RKO (cell line): Measurements from ENCODE around the gene PRDM10.
A peak's percentile ranks its signal among the peaks of the same experiment; 100 is the strongest.
"Not testable (repeated sequence)": the region's sequence is repeated elsewhere in the genome, so short reads cannot be mapped to it uniquely, and the experiment has no call there.

Experiments
- DNase-seq: peaks from one replicate; pipeline ENCODE4 v3.0.0-alpha.2; 2016; ENCODE audit warnings: low spot score

PRDM10 gene

DNA sequence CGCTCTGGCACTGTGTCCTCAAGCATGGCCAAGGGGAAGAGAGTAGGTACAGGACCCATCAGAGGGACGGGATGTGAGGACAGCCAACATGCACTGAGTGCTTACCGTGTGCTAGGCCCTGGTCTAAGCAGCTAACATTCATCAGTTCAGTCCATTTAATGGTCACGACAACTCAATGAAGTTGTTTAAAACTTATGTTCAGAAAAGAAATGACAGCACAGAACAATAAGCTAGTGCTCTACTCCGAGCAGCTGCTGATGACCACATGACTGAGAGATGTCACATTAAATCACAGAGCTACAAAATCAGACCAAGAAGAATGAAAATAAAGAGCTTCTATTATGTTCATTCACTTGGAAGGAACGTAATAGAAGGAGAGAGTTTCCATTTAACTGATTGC, 26.3 kb downstream of the PRDM10 start:
- DNase-seq: no peak

- DNase-seq: no peak
Measured at GRCh38 chr11:129975543-129975942, 27.1 kb downstream of the PRDM10 start.

DNA sequence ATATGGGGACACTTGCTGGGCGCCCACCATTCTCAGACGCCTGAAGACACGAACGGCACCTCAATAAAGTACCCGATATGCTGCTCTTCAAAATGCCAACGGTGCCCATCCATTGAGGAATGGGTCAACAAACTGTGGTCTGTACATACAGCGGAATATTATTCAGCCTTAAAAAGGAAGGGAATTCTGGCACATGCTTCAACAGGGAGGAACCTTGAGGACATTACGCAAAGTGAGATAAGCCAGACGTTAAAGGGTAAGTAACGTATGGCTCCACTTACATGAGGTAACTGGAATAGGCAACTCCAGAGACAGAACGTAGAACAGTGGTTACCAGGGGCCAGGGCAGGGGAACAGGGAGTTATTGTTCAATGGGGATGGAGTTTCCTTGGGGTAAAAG, 28.0 kb downstream of the PRDM10 start:
- DNase-seq: no peak

DNA sequence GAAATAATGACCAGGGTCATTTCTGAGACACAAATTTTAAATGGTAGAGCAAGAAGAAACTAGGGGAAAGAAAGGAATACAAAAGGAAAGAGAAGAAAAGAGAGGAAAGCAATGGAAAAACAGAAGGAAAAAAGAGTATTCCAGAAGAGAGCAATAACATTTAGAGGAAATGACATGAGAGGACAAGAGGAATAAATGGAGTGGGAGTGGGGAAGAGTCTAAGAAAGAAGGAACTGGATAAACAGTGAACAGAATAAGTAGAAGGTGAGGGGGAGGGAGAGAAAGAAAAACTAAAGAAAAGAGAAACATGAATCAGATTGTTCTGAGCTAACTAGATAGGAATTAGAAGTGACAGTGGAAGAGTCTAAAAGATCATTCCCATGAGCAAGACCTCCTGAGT, 28.4 kb downstream of the PRDM10 start:
- no peak for DNase-seq

DNA sequence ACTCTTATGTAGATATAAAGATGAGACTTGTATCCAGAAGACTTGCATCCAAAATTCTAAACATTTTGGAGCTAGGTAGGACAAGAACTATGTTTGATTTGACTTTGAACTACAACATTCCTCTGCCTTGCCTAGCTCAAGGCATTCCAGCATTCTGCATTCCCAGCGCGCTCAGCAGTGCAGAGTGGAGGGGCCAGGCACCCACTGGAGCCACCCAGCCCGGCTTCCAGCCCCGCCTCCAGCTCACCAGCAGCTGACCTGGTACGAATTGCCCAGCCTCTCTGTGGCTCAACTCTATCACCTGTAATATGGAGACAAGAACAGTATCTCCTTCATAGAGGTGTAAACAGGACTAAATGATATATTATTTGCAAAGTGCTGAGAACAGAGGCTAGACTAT, 28.8 kb downstream of the PRDM10 start:
- DNase-seq: no peak

DNA sequence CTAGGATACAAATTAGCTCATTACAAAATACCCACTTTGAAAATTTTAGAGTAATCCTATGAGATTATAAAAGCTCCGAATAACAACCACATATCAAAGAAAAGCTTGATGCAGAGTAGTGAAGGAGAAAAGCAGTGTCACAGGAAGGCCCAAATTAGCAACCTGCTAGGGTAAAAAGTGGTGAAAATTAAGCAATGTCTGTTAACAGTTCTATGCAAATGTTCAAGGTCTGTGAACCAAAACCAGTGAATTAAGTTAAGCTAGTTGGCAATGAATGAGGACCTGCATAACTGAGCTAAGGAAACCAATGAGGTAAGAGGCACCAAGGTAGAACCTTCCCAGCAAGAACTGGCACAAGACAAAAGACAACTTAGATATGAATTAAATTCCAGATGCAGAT, 29.6 kb downstream of the PRDM10 start:
- DNase-seq: no peak

GRCh38 chr11:129972611-129973010, 30.0 kb downstream of the PRDM10 start:
- no peak for DNase-seq

- not testable (repeated sequence) for DNase-seq
Measured at GRCh38 chr11:129971856-129972255, 30.8 kb downstream of the PRDM10 start.

DNA sequence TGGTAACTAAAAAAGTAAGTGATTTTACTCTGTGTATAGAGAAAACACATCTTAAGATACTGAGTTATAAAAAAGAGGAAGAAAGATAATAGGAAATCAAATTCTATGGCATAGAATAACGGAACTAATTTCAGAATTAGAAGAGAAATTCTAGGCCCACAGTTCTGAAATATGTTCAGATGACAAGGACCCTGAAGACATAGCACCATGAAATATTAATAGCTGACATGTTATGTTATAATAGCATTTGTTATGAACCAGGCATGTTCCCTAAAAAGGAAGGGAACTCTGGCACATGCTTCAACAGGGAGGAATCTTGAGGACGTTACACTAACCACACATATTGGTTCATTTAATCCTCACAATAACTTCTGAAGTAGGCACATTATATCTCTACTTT, 32.7 kb downstream of the PRDM10 start:
- DNase-seq: no peak

DNA sequence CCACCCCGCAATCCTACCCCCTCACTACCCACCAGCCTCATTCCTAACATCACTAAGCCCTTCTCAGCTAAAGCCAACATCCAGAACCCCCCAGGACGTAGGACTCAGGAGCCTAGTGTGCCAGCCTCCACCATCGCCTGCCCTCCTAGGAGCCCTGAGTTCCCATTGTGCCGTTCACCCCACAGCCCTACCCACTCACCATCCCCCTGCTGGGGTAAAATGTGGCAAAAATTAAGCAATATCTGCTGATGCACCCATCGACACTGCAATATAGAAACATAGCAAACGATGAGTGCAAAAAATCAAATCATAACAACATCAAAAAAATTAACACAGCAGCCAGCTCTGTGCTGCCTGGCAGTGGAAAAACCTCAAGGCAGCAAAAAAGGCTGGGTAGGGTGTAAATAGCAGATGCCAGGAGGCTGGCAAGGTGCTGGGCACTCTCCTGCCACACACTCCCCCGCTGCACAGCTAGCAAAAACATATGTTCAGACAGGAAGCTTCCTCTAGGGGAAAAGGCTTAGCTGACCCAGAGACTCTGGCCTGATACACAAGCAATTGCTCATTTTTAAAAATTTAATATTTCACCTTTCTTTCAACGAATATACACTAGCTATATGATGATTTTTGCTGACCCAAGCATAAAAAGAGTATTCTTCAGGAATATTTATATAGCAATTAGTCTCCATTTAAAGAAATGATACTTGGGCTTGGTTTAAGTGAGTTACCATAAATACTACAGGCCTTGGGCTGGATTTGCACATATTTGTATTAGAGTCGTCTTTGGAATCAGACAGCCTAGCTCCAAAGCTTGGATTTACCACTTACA, 33.8 kb downstream of the PRDM10 start:
- no peak for DNase-seq

GRCh38 chr11:129967996-129968395, 34.6 kb downstream of the PRDM10 start:
- DNase-seq: no peak

- no peak for DNase-seq
Measured at GRCh38 chr11:129965248-129965647, 37.4 kb downstream of the PRDM10 start.

DNA sequence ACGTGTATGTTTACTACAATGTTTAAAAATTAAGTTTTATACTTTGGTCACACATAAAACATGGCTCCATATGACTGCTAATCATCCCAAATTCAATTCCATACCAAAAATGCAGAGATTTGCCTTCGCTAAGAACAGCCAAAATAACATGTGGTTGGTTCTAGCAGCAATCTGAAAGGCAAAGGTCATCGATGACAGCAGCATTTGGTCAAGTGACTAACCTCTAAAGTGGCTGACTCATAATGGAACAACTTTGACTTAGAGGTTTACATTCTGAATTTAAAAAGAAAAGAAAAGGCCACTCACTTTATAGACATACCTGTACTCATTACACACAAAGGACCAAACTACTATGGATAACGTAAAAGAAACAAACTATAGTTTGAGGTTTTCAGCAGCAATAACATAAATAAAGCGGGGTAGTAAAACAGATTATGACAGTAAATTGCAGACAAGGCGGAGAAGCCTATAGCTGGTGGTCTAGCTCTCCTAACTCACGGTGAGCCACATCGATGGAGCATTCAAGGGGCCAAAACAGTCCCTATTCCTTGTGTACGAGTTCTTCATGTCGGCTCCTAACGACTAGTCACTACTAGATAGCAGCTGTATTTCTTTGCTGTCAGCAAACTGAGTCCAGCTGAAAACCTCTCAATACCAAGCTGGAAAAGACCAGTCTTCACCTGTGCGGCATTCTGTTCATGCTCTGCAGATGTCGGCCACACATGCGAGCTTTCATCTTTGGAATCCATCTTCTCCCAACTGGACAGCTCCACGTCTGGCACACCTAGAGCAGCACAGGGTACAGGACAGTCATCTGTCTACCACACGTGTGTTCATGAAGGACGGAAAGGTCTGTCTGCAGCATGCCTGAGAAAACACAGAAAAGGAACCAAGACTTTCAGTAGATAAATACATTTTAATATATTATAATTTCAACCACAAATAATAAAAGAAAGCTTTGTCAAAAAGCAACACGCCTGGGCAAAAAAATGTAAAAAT, 42.1 kb downstream of the PRDM10 start:
- peak; percentile 88 for DNase-seq

DNA sequence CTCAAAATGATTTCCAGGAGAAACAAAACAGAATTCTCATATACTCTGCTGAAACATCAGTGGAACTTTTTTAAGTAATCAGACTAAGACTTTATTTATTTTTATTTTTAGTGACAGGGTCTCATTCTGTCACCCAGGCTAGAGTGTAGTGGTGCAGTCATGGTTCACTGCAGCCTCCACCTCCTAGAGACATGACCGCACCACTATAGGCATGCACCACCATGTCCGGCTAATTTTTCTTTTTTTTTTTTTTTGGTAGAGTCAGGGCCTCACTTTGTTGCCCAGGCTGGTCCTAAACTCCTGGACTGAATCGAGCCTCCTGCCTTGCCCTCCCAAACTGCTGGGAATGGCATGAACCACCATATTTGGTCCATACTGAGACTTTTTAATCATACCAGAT, 42.9 kb downstream of the PRDM10 start:
- DNase-seq: no peak

DNA sequence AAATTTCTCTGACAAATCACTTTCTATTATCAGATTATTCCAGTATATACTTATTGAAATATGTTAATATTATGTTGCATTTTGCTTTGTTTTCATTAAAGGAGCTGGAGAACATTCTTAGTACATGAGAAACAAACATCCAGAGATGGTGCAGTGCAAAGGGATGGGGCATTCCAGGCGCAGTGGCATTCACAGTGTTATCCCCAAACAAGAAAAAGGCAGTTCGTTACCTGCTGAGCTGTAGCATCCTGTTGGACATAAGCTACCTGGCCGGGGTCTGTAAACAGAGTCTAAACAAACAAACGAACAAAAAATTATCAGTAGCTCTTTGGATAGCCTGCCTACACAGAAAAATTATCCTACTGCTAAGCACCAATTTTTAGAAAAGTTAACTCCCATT, 47.4 kb downstream of the PRDM10 start:
- DNase-seq: no peak

GRCh38 chr11:129954703-129955102, 47.9 kb downstream of the PRDM10 start:
- not testable (repeated sequence) for DNase-seq

DNA sequence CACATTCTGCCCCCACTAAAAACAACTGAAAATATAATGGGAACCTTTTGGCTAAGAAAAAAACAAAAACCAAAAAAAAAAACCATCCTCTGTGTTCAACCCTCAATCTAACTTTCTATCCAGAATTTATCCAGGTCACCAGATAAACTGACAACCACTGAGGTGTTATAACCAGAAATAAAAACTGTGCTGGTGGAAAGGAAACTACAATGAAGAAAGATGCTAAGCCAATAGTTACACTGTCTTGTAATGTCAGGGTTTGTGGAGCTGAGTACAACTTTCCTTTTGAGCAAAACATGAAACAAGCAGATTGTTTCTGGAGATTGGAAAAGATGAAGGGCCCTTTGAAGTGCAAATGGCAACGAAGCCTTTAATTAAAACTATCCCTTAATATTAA, 50.8 kb downstream of the PRDM10 start:
- DNase-seq: no peak

GRCh38 chr11:129951201-129951865, 51.3 kb downstream of the PRDM10 start:
- DNase-seq: no peak

DNA sequence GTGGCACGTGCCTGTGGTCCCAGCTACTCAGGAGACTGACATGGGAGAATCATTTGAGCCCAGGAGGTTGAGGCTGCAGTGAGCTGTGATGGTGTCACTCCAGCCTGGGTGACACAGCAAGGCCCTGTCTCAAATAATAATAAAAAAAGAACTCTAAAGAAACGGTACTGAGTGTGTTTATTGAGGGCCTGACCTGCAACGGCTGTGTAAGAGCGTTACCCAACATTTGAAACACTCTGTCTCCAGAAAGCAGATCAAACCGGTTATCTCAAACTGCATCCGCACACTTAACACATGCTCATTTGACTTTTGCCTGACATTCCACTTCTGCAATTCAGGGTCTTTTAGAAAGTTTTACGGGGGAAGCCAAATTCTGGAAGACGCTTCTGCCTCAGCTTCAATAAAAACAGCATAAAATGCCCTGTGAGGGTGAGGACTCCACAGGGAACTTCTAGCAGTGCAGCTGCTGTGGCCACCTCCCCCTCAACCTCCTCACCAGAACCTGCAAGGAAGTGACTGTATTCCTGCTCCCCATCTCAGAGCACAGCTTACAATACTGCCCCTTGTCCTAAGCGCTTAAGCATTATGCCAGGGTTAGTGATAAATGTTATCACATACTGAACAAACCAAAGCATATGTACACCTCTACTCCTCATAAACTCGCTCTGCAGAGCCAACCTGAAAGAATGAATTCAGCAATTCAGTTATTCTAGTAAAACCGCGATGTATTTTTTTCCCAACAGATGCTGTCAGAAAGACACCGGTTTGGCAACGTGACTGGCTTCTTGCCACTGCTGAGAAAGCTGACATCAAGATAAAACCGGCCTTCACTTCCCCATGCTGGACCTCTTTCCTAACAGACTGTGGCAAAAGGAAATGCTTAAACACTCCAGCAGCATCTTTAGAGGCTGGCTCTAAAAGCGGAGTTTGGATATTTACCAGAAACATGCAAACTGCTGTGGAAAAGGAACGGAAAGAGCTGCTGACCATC, 52.2 kb downstream of the PRDM10 start:
- DNase-seq: no peak

DNA sequence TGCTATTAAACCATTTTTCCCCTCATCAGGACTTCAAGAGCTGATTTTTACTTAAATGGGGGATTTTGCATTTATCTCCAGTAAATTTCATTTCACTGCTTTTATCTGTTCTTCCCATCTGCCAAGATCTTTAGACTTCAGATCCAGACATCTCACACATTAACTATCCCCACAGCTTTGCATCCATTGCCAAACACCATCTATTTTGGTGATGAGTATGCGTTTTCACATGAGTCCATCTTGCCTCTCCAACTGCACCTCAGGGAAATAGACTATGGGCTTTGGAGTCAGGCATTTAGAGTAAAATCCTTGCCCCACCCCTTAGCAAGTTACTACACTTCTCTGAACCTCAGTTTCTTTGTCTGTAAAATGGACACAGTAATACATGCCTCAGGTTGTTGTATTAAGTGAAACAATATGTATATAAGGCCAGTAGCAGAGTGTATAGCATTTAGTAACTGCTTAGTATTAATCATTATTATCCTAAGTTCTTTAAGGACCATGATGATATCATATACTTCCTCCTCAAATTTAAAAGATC, 53.6 kb downstream of the PRDM10 start:
- DNase-seq: no peak

- no peak for DNase-seq
Measured at GRCh38 chr11:129947474-129947873, 55.2 kb downstream of the PRDM10 start.
